Skeletal muscle satellite cell (primary cell): ENCODE data around the gene LIPE.

Experiments
- H3K27me3 ChIP-seq: 2 replicates; pipeline ENCODE4 v1.7.0; 2013; ENCODE audit warnings: low read length; ENCODE audit not compliant: control insufficient read depth, insufficient read depth
- H3K36me3 ChIP-seq: 2 replicates; pipeline ENCODE4 v1.7.0; 2013; ENCODE audit warnings: mild to moderate bottlenecking, control low read depth, low read length; ENCODE audit not compliant: insufficient read depth
- H3K4me1 ChIP-seq: 2 replicates; pipeline ENCODE4 v1.7.0; 2013; ENCODE audit warnings: low read length; ENCODE audit not compliant: control insufficient read depth, insufficient read depth
- H3K4me2 ChIP-seq: 2 replicates; pipeline ENCODE4 v1.7.0; 2013; ENCODE audit warnings: mild to moderate bottlenecking, low read length
- H3K4me3 ChIP-seq: 2 replicates; pipeline ENCODE4 v1.7.0; 2013; ENCODE audit warnings: low read length
- H3K9ac ChIP-seq: 2 replicates; pipeline ENCODE4 v1.7.0; 2013; ENCODE audit warnings: mild to moderate bottlenecking, low read depth, low read length, moderate library complexity
- H3K9me3 ChIP-seq: replicated peaks from 2 replicates; pipeline ENCODE4 v1.7.0; 2013; ENCODE audit warnings: mild to moderate bottlenecking, control low read depth, low read length

LIPE gene

DNA sequence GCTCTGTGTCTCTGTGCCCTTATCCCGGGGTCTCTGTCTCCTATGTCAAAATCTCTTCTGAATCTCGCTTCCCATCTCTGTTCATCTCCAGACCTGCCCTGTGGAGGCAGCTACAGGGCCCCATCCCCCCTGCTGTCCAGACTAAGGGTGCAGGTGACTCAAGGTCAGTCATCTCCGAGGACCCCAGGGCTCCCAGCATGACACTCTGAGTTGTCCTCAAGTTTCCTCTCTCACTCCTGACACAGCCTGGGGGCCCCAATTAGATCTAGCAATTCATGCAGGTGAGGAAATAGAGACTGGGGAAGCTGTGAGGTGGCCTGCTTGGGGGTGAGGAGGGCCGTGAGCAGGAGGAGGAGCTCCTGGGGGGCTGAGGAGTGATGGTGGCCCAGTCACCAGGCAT, 35.0 kb downstream of the LIPE start:
- Histone ChIP-seq H3K36me3 (no peaks in the 10 kb centered on the region), H3K9me3 (no peaks in the 10 kb centered on the region), H3K4me2 (no peak overlapping the region), H3K4me3 (no peak overlapping the region), H3K4me1 (peaks cover 12% of the 10 kb centered on the region), H3K27me3 (peaks cover 36% of the 10 kb centered on the region), H3K9ac (no peak overlapping the region)

DNA sequence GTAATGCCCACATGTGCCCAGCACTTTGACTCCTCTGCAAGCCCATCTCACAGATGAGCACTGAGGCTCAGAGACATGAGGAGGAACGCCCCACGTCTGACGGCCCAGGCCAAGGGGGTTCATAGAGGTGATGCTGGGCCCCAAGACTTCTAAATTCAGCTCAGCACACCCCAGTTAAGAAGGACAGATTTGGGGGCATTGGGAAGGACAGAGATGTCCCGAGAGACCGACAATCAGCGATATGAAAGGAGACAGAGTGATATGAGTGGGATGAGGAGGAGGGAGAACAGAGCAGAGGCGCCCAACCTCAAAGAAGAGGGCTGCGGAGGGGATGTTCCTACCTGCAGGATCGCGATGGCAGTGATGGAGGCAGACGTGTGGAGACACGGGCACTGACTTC, 37.3 kb downstream of the LIPE start, which contains the start of gene CNFN:
TSS of gene CNFN (minus strand) at position 399 of the 400 bp plus-strand sequence. CDS start 1,260 bp downstream, outside the sequence.
- H3K4me1 ChIP-seq = peaks cover 7% of the 10 kb centered on the region
- H3K4me2 ChIP-seq = no peak within 1 kb of the TSS
- H3K9me3 ChIP-seq = no peaks in the 10 kb centered on the region
- H3K4me3 ChIP-seq = no peak within 1 kb of the TSS
- H3K36me3 ChIP-seq = no peaks in the 10 kb centered on the region
- H3K9ac ChIP-seq = no peak within 1 kb of the TSS
- peaks cover 40% of the 10 kb centered on the region for H3K27me3 ChIP-seq

DNA sequence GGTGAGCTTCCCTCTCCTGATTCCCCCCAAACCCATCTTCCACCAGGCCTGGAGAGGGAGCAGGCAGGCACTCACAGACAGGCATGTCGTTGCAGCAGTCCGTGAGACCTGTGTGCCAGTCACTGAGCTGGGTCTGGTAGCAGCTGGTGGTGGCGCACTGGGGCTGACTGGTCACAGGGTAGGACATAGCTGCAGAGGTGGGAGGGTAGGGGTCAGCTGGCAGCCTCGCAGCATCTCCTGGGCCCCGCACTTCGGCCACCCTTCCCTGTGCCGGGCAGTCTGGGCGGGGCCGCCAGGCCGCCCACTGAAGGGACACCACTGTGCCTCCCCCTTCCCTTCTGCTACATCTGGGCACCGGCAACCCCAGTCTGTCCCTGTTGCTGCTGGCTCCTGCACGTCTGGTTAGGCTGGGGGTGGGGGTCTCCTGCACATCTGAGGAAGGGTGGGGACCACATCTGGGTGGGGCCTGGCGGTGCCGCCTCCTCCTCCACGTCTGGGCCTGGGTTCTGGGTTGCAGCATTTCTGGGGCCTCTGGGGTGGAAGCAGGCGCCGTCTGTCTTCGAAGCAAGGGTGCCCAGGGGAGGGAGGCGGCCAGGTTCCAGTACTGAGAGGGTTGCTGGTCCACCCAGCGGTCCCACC, 38.2 kb downstream of the LIPE start:
- Histone ChIP-seq H3K9ac (no peak overlapping the region), H3K4me2 (no peak overlapping the region), H3K4me1 (peaks cover 7% of the 10 kb centered on the region), H3K27me3 (peaks cover 40% of the 10 kb centered on the region), H3K9me3 (no peaks in the 10 kb centered on the region), H3K36me3 (no peaks in the 10 kb centered on the region), H3K4me3 (no peak overlapping the region)

DNA sequence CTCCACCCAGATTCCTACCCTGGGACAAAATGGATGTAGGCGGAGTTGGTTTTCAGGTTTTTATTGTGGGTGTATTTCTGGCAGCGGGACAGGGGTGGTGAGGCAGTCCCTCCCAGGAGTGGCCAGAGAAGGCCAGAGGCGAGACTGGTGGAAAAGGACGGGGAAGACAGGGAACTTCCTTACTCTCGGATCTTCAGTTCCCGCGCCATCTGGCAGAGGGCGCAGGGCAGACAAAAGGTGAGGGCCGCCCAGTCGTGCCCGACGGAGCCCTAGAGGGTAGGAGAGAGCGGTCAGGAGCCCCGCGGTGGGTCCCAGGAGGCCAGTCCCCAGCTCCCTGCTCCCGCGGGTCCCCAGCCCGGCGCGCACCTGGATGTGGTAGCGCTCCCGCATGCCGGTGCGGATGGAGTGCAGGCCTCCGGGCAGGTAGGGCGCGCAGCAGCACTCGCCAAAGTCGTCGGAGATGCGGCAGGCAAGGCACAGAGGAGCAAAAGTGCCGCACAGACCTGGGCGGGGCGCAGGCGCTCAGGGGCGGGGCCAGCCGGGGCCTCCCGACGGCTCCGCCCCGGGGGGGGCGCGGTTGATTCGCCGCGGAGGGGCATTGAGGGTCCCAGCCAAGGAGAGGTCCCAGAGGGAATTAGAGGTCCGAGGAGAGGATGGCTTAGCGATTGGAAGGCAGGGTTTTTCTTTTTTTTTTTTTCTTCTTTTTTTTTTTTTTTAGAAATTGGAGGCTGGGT, 40.0 kb downstream of the LIPE start:
- Histone ChIP-seq H3K9ac (no peak overlapping the region), H3K4me1 (peaks cover 7% of the 10 kb centered on the region), H3K9me3 (no peaks in the 10 kb centered on the region), H3K36me3 (no peaks in the 10 kb centered on the region), H3K27me3 (peaks cover 42% of the 10 kb centered on the region), H3K4me3 (peak overlapping the region; percentile 67), H3K4me2 (peak overlapping the region; percentile 93)

DNA sequence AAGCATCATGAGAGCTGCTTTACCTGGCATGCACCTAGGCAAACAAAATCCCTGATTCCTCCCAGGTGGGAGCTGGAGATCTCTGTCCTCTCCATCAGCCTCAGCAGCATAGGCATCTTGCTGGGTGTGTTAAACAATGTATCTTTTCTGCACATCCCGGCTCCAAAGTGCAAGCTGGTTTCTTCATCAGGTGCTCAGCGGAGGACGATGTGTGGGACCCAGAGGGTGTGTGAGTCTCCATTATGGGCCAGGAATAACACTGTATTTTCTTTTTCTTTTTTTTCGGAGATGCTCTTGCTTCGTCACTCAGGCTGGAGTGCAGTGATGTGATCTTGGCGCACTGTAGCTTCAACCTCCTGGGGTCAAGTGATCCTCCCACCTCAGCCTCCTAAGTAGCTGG, 47.0 kb downstream of the LIPE start:
- Histone ChIP-seq H3K4me1 (no peaks in the 10 kb centered on the region), H3K9me3 (no peaks in the 10 kb centered on the region), H3K36me3 (no peaks in the 10 kb centered on the region), H3K4me3 (no peak overlapping the region), H3K4me2 (no peak overlapping the region), H3K9ac (no peak overlapping the region), H3K27me3 (peaks cover 38% of the 10 kb centered on the region)

DNA sequence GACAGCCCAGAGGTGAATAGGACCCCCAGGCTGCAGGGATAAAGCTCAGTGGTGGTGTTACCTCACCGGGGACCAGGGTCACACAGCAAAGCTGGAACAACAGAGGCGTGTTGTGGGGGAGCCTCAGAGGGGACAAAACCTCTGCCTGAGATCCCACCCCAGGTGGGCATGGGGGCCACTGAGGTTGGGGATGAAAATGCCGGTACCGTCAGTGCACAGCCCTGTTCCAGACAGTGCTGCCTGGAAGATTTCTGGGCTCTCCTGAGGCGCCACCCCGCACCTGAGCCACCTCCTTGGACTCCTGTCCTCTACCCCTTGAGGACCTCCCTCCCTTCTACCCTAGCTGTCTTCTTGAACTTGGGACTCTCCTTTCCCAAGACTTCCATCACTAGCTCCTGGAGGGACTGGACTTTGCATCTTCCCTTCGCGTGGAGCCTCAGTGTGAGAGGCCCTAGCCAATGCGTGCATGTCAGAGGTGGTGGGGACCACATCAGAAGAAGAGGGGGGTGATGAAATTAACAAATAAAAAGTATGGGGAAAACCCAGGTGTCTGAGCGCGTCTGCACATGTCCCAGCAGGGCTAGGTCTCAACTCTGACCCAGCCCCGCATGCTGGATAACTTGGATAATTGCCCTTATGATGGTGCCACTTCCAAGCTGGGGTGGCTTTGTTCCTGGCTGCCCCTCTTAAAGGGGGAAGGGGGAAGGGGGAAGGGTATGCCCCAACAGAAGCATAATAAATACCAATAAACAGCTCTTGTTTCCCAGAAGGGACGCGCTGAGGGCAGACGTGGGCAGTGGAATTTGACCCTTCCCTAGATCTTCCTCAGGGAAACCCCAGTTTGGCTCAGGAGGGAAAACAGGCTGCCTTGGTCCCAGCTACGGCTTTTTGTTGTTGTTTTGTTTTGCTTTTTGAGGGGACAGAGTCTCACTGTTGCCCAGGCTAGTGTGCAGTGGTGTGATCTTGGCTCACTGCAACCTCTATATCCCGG, 48.7 kb downstream of the LIPE start:
- no peaks in the 10 kb centered on the region for H3K9me3 ChIP-seq
- no peak overlapping the region for H3K4me2 ChIP-seq
- no peak overlapping the region for H3K9ac ChIP-seq
- H3K36me3 ChIP-seq = no peaks in the 10 kb centered on the region
- no peaks in the 10 kb centered on the region for H3K4me1 ChIP-seq
- no peak overlapping the region for H3K4me3 ChIP-seq
- peaks cover 38% of the 10 kb centered on the region for H3K27me3 ChIP-seq

DNA sequence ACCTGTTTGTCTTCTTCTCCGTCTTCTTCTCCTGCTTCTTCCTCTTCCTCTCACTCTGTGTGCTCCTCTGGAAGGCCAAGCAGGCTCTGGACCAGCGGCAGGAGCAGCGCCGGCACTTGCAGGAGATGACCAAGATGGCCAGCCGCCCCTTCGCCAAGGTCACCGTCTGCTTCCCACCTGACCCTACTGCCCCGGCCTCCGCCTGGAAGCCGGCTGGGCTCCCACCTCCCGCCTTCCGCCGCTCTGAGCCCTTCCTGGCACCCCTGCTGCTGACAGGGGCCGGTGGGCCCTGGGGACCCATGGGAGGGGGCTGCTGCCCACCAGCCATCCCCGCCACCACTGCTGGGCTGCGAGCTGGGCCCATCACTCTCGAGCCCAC, 51.0 kb downstream of the LIPE start:
- H3K9me3 ChIP-seq = no peaks in the 10 kb centered on the region
- peaks cover 3% of the 10 kb centered on the region for H3K36me3 ChIP-seq
- peaks cover 20% of the 10 kb centered on the region for H3K27me3 ChIP-seq
- H3K4me1 ChIP-seq = no peaks in the 10 kb centered on the region
- H3K4me2 ChIP-seq = no peak overlapping the region
- H3K9ac ChIP-seq = no peak overlapping the region
- H3K4me3 ChIP-seq = no peak overlapping the region

DNA sequence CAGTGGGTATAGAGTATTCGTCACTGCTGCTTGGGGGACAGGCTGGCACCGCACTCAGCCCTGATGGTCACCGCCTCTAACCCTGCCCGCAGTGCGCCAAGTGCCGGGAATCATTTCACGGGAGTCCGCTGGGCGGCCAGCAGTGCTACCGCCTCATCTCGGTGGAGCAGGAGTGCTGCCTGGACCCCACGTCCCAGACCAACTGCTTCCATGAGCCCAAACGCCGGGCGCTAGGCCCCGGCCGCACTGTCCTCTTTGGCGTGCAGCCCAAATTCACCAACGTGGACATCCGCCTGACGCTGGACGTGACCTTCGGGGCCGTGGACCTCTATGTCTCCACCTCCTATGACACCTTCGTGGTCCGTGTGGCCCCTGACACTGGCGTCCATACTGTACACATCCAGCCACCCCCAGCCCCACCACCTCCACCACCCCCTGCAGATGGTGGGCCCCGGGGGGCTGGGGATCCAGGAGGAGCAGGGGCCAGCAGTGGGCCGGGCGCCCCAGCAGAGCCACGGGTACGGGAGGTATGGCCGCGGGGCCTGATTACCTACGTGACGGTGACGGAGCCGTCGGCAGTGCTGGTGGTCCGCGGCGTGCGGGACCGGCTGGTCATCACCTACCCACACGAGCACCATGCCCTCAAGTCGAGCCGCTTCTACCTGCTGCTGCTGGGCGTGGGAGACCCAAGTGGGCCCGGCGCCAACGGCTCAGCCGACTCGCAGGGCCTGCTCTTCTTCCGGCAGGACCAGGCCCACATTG, 51.6 kb downstream of the LIPE start:
- Histone ChIP-seq H3K9ac (no peak overlapping the region), H3K4me3 (no peak overlapping the region)

DNA sequence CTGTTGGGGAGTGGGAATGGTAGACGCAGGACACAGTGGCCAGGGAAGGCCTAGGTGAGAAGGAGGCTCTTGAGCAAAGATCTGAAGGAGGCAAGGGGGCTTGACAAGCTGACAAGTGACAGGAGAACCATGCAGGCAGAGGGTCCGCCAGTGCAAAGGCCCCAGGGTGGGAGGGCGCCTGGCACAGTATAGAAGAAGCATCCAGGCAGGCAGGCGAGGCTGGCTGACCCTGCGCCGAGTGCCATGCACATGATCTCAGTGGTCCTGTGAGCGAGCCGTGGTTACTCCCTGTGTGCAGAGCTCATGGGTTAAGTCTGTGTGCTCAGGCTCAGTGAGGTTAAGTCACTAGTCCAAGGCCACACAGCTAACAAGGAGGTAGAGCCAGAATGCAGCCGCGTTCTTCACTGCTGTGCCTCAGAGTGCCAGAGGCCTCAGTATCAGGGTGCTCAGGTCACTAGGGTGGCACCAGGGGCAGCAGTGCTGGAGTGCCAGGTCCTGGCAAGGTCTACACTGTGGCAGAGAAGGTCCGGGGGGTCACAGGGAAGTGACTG, 52.3 kb downstream of the LIPE start:
- Histone ChIP-seq H3K36me3 (peaks cover 3% of the 10 kb centered on the region), H3K9me3 (no peaks in the 10 kb centered on the region), H3K4me3 (no peak overlapping the region), H3K4me2 (no peak overlapping the region), H3K9ac (no peak overlapping the region), H3K27me3 (peaks cover 9% of the 10 kb centered on the region), H3K4me1 (no peaks in the 10 kb centered on the region)

More for the DNA sequence above, 51.6 kb downstream of the LIPE start:
- Histone ChIP-seq H3K36me3 (peaks cover 3% of the 10 kb centered on the region), H3K9me3 (no peaks in the 10 kb centered on the region), H3K4me1 (no peaks in the 10 kb centered on the region), H3K4me2 (no peak overlapping the region), H3K27me3 (peaks cover 15% of the 10 kb centered on the region)

DNA sequence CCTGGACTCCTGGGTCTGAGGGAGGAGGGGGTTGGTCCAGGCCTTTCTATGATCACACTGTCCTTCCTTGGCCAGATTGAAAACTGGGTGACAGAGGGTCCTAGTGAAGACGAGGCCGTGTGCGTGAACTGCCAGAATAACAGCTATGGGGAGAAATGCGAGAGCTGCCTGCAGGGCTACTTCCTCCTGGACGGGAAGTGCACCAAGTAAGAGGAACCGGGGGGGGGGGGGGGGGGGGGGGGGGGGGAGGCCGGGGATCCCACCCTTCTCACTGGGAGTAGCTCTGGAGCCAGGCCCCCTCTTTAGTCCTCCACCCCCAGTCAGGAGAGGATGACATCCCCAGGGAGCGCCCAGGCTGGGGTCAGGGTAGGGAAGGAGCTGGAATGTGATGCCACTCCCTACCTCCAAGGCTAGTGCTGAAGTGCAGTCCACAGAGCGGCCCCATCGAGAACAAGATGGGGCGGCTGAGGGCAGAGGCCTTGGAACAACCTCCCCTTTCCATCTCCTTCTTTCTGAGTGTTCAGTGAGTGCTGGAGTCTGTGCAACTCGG, 56.5 kb downstream of the LIPE start:
- Histone ChIP-seq H3K4me2 (no peak overlapping the region), H3K4me3 (no peak overlapping the region), H3K36me3 (peaks cover 3% of the 10 kb centered on the region), H3K4me1 (no peaks in the 10 kb centered on the region), H3K9me3 (no peaks in the 10 kb centered on the region), H3K27me3 (no peaks in the 10 kb centered on the region), H3K9ac (no peak overlapping the region)
